OCI-LY1 (cell line): Measurements from ENCODE around the gene MSH3.
"Not testable (repeated sequence)": the region's sequence is repeated elsewhere in the genome, so short reads cannot be mapped to it uniquely, and the experiment has no call there.

Experiments
- H2AFZ ChIP-seq: fragments of 200-600 bp; sonication (generic), shearing (Covaris generic); 2 replicates; pipeline ENCODE4 v1.6.0; 2014; ENCODE audit warnings: antibody characterized with exemption, mild to moderate bottlenecking, low read length
- H3F3A ChIP-seq: fragments of 200-600 bp; sonication (generic), shearing (Covaris generic); 2 replicates; pipeline ENCODE4 v1.6.0; 2014; ENCODE audit warnings: mild to moderate bottlenecking, antibody characterized with exemption, low read length, moderate library complexity; ENCODE audit not compliant: insufficient read depth
- H3K27ac ChIP-seq: fragments of 200-600 bp; sonication (generic); 2 replicates; pipeline ENCODE4 v1.5.1; 2014; ENCODE audit warnings: low read length, mixed run types, mild to moderate bottlenecking, low read depth; ENCODE audit not compliant: poor library complexity, severe bottlenecking
- H3K27me3 ChIP-seq: fragments of 200-600 bp; sonication (generic); 2 replicates; pipeline ENCODE4 v1.6.0; 2014; ENCODE audit warnings: antibody characterized with exemption, mild to moderate bottlenecking, low read length, moderate library complexity; ENCODE audit not compliant: insufficient read depth
- H3K36me3 ChIP-seq: fragments of 200-600 bp; sonication (generic); 2 replicates; pipeline ENCODE4 v1.6.1; 2014; ENCODE audit warnings: mild to moderate bottlenecking, antibody characterized with exemption, low read length, moderate library complexity, mixed read lengths; ENCODE audit not compliant: insufficient read depth
- H3K4me1 ChIP-seq: fragments of 200-600 bp; sonication (generic); 2 replicates; pipeline ENCODE4 v1.5.1; 2014; ENCODE audit warnings: mild to moderate bottlenecking, low read length, moderate library complexity; ENCODE audit not compliant: insufficient read depth, severe bottlenecking
- H3K4me2 ChIP-seq: fragments of 200-600 bp; sonication (generic), shearing (Covaris generic); 2 replicates; pipeline ENCODE4 v1.6.1; 2014; ENCODE audit warnings: low read length
- H3K4me3 ChIP-seq: fragments of 200-600 bp; sonication (generic); 2 replicates; pipeline ENCODE4 v1.5.1; 2014; ENCODE audit warnings: low read length, low read depth, mild to moderate bottlenecking, mixed read lengths; ENCODE audit not compliant: poor library complexity, severe bottlenecking
- H3K79me2 ChIP-seq: fragments of 200-600 bp; shearing (Covaris generic); 2 replicates; pipeline ENCODE4 v1.6.1; 2016; ENCODE audit warnings: mixed run types, low read length, mixed read lengths; ENCODE audit not compliant: insufficient read depth
- H3K9ac ChIP-seq: fragments of 200-600 bp; sonication (generic), shearing (Covaris generic); 2 replicates; pipeline ENCODE4 v1.6.1; 2014; ENCODE audit warnings: mild to moderate bottlenecking, low read length, mixed read lengths
- H3K9me2 ChIP-seq: fragments of 200-600 bp; sonication (generic), shearing (Covaris generic); 2 replicates; pipeline ENCODE4 v1.6.1; 2014; ENCODE audit warnings: low read depth, mild to moderate bottlenecking, low read length, mixed read lengths
- H3K9me3 ChIP-seq: fragments of 200-600 bp; shearing (Covaris generic); 2 replicates; pipeline ENCODE4 v1.6.1; 2014; ENCODE audit warnings: low read length, mixed read lengths
- H4K20me1 ChIP-seq: fragments of 200-600 bp; sonication (generic), shearing (Covaris generic); 2 replicates; pipeline ENCODE4 v1.6.0; 2016; ENCODE audit warnings: mild to moderate bottlenecking, low read length; ENCODE audit not compliant: insufficient read depth
- CTCF ChIP-seq: fragments of 200-600 bp; sonication (generic), shearing (Covaris generic); IDR thresholded peaks from 2 replicates; pipeline ENCODE4 v1.5.1; 2017; ENCODE audit warnings: mild to moderate bottlenecking, antibody characterized with exemption, low read length, moderate library complexity, mixed read lengths
- EZH2 ChIP-seq: fragments of 200-600 bp; sonication (generic), shearing (Covaris generic); IDR thresholded peaks from 2 replicates; pipeline ENCODE4 v1.8.0; 2017; ENCODE audit warnings: borderline replicate concordance, mixed run types, mild to moderate bottlenecking, antibody characterized with exemption, low read length, moderate library complexity, mixed read lengths

The MSH3 gene

GRCh38 chr5:80739898-80740297, 85.4 kb downstream of the MSH3 start:
- Histone ChIP-seq H3K9ac (no peak overlapping the region), H3K79me2 (no peaks in the 10 kb centered on the region), H3K4me2 (no peak overlapping the region), H3K9me3 (0 out of 2 replicates have a peak, but pooled peaks cover 2% of the 10 kb centered on the region), H3F3A (no peaks in the 10 kb centered on the region), H3K9me2 (no peaks in the 10 kb centered on the region), H3K4me3 (no peak overlapping the region), H3K27ac (no peak overlapping the region), H3K36me3 (peaks cover 29% of the 10 kb centered on the region), H4K20me1 (no peaks in the 10 kb centered on the region), H3K4me1 (no peaks in the 10 kb centered on the region), H2AFZ (no peak overlapping the region), H3K27me3 (no peaks in the 10 kb centered on the region)
- no peak for TF ChIP-seq CTCF
- no peak for TF ChIP-seq EZH2

DNA sequence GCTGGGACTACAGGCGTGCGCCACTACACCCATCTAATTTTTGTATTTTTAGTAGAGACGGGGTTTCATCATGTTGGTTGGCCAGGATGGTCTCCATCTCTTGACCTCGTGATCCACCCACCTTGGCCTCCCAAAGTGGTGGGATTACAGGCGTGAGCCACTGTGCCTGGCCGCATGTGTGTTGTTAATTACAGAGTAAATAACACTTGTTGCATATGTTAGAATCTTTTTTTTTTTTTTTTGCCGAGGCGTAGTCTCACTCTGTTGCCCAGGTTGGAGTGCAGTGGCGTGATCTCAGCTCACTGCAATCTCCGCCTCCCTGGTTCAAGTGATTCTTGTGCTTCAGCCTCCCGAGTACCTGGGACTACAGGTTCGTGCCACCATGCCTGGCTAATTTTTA, 86.0 kb downstream of the MSH3 start:
- peaks cover 35% of the 10 kb centered on the region for H3K36me3 ChIP-seq
- H2AFZ ChIP-seq, H3K4me1 ChIP-seq, H3K9me3 ChIP-seq, H3K9ac ChIP-seq, H3K9me2 ChIP-seq, H3F3A ChIP-seq, H3K4me2 ChIP-seq, H3K79me2 ChIP-seq, H3K4me3 ChIP-seq, H4K20me1 ChIP-seq, H3K27ac ChIP-seq, H3K27me3 ChIP-seq: not testable (repeated sequence)

DNA sequence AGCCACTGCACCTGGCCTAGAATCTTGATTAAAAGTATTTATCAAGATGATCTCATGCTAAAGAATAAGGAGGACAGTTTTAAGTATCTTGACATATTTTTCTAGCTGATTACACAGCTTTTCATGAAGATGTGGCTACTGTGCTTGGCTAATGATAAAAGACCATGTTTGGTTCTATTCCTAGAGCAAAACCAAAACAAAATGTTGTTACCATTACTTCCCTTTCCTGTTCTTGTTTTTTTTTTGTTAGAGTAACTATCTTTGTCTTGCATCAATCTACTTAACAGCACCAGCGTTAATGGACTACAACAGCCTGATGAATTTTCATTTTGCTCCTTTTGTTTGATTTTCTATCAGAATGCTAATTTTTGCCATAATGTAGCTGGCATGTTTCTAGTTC, 86.5 kb downstream of the MSH3 start:
- no peaks in the 10 kb centered on the region for H4K20me1 ChIP-seq
- H3K27ac ChIP-seq, result no peak overlapping the region
- H3K79me2 ChIP-seq, result no peaks in the 10 kb centered on the region
- H3K4me3 ChIP-seq, result no peak overlapping the region
- no peak overlapping the region for H3K4me2 ChIP-seq
- 0 out of 2 replicates have a peak, but pooled peaks cover 2% of the 10 kb centered on the region for H3K9me3 ChIP-seq
- H3K9ac ChIP-seq, result no peak overlapping the region
- no peaks in the 10 kb centered on the region for H3K27me3 ChIP-seq
- no peaks in the 10 kb centered on the region for H3K4me1 ChIP-seq
- H2AFZ ChIP-seq, result no peak overlapping the region
- H3K9me2 ChIP-seq, result no peaks in the 10 kb centered on the region
- TF ChIP-seq EZH2 (no peak), CTCF (no peak)
- no peaks in the 10 kb centered on the region for H3F3A ChIP-seq
- peaks cover 40% of the 10 kb centered on the region for H3K36me3 ChIP-seq

GRCh38 chr5:80744149-80744548, 89.7 kb downstream of the MSH3 start:
- no peak overlapping the region for H3K9ac ChIP-seq
- H2AFZ ChIP-seq, result no peak overlapping the region
- H3K27ac ChIP-seq, result no peak overlapping the region
- H3K79me2 ChIP-seq, result no peaks in the 10 kb centered on the region
- no peaks in the 10 kb centered on the region for H3F3A ChIP-seq
- H3K9me3 ChIP-seq, result 0 out of 2 replicates have a peak, but pooled peaks cover 2% of the 10 kb centered on the region
- H3K36me3 ChIP-seq, result peaks cover 53% of the 10 kb centered on the region
- H3K4me1 ChIP-seq, result no peaks in the 10 kb centered on the region
- no peaks in the 10 kb centered on the region for H3K27me3 ChIP-seq
- H4K20me1 ChIP-seq, result no peaks in the 10 kb centered on the region
- no peaks in the 10 kb centered on the region for H3K9me2 ChIP-seq
- no peak overlapping the region for H3K4me3 ChIP-seq
- H3K4me2 ChIP-seq, result no peak overlapping the region
- TF ChIP-seq CTCF (no peak), EZH2 (no peak)
